HuH-7.5 (cell line): Measurements from ENCODE around the gene ZNF302.
"Not testable (repeated sequence)": the region's sequence is repeated elsewhere in the genome, so short reads cannot be mapped to it uniquely, and the experiment has no call there.

ENCODE experiments used
- DNase-seq: peaks from one replicate; pipeline ENCODE4 v3.0.0; 2011; ENCODE audit warnings: low spot score

The ZNF302 gene

DNA sequence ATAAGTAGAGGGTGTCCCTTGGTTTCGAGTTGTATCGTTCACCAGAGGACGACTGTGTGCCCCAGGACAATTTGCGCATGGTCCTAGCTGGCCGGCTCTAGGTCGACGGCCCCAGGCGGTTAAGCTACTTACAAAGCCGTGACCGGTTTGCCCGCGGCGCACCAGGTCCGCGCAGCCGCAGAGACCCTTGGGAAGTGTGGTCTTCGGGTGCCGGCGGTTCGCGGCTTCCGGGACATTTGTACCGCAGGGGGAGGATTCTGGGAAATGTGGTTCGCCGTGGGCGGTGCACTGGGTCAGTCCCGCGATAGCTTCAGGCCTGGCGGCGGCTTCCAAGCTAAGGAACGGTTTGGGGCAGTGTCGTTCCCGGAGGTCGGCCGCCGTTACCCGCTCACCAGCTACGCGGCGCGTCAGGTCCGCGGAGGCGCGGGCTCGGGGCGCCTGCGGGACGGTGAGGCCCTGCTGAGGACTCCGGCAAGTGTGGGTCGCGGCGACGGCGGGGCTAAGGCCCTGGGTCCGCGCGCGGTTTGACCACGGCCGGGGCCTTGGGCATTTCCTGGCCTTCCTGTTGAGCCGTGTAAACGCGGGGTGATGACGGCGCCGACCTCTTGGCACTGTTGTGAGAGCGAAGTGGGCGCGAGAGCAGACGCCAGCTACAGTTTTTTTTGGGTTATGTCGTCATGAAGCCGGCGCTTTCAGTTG, at the start of gene ZNF302:
Gene ZNF302 (plus strand): TSS at position 293 of the 699 bp plus-strand sequence. CDS start 1,127 bp downstream, outside the sequence.
- peak; percentile 90 for DNase-seq

DNA sequence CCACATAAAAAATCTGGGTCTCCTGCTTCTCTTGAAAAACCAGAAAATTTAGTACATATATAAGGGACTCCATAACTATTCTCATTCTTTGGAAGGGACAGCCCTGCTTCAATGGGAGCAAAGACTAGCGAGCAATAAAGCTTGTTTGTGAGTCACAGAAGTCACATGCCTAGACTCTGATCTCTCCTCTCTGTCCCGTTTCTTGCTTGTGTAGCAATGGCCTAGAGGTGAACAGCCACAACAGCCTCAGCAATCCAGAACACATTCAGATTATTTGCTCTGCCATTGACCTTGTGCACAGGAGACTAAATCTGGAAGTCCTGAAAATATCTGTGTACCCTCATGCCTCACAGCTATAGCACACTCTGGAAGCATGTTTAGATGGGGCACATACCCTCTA, 43.7 kb upstream of the ZNF302 start:
- DNase-seq, result no peak

DNA sequence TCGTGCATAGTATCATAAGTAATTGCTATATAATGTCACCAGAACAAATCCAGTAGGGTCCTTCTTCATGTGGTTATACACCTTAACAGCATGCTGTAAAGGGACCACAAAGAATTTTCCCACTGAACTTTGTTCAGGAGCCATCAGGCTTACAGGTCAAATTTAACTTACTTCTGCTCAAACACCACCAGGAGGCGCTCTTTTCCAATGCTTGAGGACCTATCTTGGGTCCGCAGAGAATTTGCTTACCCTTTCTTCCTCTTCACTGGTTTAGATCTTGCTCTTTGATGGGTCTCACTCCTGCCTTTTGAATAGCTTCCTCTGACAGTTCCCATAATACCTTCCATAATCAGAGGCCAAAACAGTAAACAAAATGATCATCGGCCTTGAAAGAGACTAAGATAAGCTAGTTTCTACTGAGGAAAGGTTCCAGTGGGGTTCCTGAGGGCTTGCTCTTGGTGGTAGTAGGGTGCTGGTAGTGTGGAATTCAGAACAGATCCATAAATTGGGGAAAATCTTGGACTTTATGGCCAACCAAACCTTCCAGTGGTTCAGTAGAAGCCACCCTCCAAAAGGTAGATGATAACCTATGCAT, 37.9 kb upstream of the ZNF302 start:
- no peak for DNase-seq

GRCh38 chr19:34642241-34642640, 35.2 kb upstream of the ZNF302 start:
- no peak for DNase-seq

GRCh38 chr19:34644991-34645461, 32.5 kb upstream of the ZNF302 start:
- no peak for DNase-seq

DNA sequence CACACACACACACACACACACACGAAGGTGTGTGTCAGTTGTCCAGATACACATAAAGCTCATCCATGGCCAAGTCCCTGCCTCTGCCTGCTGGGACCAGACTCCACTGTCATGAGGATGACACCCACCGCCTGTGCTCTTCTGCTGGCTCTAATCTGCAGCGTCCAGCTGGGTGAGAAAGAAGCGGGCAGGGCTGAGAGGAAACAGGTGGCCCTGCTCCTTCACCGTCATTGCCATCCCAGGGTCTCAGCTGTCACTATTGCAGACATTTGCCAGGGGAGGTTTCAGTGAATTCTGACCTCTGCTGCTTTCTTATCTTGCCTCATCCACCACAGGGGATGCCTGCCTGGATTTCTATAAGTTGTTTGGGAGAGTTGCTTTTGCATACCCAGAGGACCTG, 31.9 kb upstream of the ZNF302 start:
- no peak for DNase-seq

- DNase-seq, result no peak
Measured at GRCh38 chr19:34649886-34650543, 27.5 kb upstream of the ZNF302 start.

- DNase-seq, result no peak
Measured at GRCh38 chr19:34651747-34652146, 25.7 kb upstream of the ZNF302 start.

- DNase-seq, result no peak
Measured at GRCh38 chr19:34654796-34655195, 22.7 kb upstream of the ZNF302 start.

DNA sequence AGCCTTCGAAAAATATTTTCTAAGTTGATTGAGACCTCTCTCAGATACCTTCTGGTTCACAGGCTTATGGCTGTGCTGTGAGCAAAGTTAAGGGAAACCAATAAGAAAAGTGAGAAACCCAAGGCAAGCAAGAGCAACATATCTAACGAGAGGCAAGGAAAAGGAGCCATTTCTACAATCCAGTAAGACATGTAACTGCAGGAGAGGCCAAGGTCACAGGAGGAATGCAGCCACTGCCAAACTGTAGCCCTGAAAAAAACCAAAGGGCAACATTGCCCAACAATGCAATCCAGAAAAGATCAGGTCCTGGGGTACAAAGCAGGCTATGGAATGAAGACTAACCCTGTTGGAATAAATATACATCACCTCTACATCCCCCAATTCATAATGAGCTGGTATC, 21.8 kb upstream of the ZNF302 start:
- DNase-seq, result no peak

DNA sequence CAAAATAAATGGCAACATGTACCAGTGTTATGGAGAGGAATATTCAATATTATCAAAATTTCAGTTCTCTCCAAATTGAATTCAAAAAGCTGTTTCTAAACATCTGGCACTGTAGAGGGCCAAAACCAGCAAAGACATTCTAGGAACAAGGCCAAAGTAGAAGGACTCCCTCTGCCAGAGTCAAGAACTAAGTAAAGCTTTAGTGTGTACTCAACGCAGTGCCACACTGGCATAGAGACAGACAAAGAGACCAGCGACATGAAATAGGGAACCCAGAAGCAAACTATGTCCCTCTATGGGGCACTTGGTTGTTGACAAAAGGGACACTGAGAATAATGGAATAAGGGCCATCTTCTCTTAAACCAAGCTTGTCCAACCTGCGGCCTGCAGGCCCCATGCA, 16.1 kb upstream of the ZNF302 start:
- no peak for DNase-seq

GRCh38 chr19:34662919-34663318, 14.6 kb upstream of the ZNF302 start:
- peak; percentile 22 for DNase-seq

DNA sequence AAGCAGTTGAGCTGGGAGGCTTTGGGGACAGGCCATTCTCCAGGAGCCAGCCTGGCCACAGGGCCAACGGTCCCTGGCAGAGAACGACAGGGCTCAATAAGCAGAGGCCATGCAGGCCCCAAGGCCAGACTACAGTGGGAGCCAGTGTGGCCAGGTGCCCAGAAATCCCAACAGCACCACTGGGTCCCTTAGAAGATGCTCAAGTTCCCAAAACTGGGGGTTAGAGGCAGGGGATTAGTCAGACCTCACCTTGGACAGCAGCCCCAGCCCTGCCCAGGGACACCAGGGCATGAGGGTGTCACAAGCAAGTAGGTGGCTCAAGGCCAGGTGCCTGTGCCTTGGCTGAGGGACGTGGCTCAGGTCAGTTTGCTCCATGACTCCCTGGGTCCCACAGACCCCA, 13.3 kb upstream of the ZNF302 start:
- DNase-seq, result no peak

DNA sequence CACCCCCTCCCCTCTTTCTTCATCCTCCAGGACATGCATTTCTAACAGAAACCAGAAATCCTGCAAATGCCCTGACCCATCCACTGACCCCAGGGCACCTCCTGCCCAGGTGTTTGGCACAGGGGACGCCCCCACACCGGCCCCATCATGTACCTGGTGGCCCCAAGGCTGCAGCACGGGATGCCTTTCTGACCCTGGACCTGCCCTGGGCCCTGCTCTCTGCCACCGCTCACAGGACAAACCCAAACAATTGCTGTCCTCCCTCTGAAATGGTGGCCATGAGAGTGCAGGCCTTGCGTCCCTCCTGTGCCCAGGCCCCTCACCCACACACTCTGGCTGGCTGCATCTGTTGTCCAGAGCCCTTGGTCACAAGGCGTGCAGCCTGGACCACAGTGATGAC, 12.6 kb upstream of the ZNF302 start:
- DNase-seq, result no peak

DNA sequence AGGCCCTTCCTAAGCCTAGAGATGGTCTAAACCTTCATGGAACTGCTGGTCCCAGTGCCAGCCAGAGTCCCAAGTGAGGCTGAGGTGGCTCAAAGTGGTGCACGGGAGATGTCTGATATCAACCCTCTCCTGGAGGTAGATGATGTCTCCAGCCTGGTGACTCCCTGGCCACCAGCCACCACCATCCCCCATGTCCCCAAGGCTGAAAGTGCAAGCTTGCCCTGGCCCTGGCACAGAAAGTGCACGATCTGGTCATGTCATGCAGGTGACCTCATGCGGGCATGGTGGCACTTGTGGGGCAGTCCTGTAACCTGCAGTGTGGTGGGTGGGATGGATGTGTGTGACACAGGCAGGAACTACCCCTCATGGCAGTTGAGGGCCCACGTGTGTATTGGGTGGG, 12.2 kb upstream of the ZNF302 start:
- not testable (repeated sequence) for DNase-seq

GRCh38 chr19:34666200-34666957, 11.1 kb upstream of the ZNF302 start:
- DNase-seq, result no peak

- DNase-seq, result no peak
Measured at GRCh38 chr19:34666958-34667265, 10.6 kb upstream of the ZNF302 start.

GRCh38 chr19:34667349-34668076, 10.0 kb upstream of the ZNF302 start:
- no peak for DNase-seq

DNA sequence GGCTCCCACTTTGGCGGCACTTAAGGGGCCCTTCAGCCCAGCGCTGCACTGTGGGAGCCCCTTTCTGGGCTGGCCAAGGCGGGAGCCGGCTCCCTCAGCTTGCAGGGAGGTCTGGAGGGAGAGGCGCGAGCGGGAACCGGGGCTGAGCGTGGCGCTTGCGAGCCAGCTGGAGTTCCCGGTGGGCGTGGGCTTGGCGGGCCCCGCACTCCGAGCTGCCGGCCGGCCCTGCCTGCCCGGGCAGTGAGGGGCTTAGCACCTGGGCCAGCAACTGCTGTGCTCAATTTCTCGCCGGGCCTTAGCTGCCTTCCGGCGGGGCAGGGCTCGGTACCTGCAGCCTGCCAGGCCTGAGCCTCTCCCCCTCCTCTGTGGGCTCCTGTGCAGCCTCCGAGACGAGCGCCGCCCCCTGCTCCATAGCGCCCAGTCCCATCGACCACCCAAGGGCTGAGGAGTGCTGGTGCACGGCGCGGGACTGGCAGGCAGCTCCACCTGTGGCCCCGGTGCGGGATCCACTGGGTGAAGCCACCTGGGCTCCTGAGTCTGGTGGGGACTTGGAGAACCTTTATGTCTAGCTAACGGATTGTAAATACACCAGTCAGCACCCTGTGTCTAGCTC, 9.3 kb upstream of the ZNF302 start:
- DNase-seq, result not testable (repeated sequence)

GRCh38 chr19:34668690-34669089, 8.8 kb upstream of the ZNF302 start:
- DNase-seq, result not testable (repeated sequence)

- no peak for DNase-seq
Measured at GRCh38 chr19:34669305-34669704, 8.2 kb upstream of the ZNF302 start.

GRCh38 chr19:34671972-34672371, 5.5 kb upstream of the ZNF302 start:
- DNase-seq, result no peak
